Measurements from ENCODE around the gene PPP1R9B. TPM values are rescaled to one million over a fixed set of nuclear protein-coding genes. Genes with fewer than 3 reads are reported as not detected.

The PPP1R9B gene
- total RNA-seq, 1 experiment from 2014 or later = 61.3 TPM

GRCh38 chr17:50169121-50169764, 18.8 kb upstream of the PPP1R9B start:
- intact Hi-C loops (cut with micrococcal nuclease; ENCODE audit: unreplicated experiment) = loop anchor here (1.0 to 10.0 kb wide), 2 partner anchors 29 to 126 kb away; no protein-coding TSS in a partner anchor
- ChIA-PET POLR2A (ENCODE audit: low non-redundant PET) (no interaction called here), CTCF (interaction anchor here (0.6 to 1.4 kb wide), 13 partner anchors 8 to 1325 kb away, joined by 3 to 22 read pairs (median 5); no protein-coding TSS in a partner anchor)
- Histone ChIP-seq H3K4me3 (ENCODE audit: low read depth, low read length, poor library complexity, severe bottlenecking) (no peak overlapping the region), H3K27ac (ENCODE audit: low read depth, low read length, poor library complexity, severe bottlenecking) (no peak overlapping the region), H3K9me3 (ENCODE audit: low read depth, low read length, poor library complexity, severe bottlenecking) (no peaks in the 10 kb centered on the region), H3K27me3 (replicated peaks; ENCODE audit: insufficient read depth, low read depth, low read length, poor library complexity) (no peaks in the 10 kb centered on the region), H3K36me3 (ENCODE audit: insufficient read depth, low read length, poor library complexity, severe bottlenecking) (no peaks in the 10 kb centered on the region), H3K4me1 (ENCODE audit: insufficient read depth, low read length, poor library complexity, severe bottlenecking) (no peaks in the 10 kb centered on the region)
- no TSS peak for BruUV-seq (replicated peaks)
- peak; percentile 79 for DNase-seq (ENCODE audit: low spot score)
- TF ChIP-seq CTCF (conservative IDR thresholded peaks at IDR 0.05; ENCODE audit: low read depth, low read length) = peak; percentile 87
- TF ChIP-seq EZH2 (IDR thresholded peaks at IDR 0.05; ENCODE audit: borderline replicate concordance, low read depth, low read length, poor library complexity, severe bottlenecking) = no peak

GRCh38 chr17:50168319-50168718, 17.8 kb upstream of the PPP1R9B start:
- no peaks in the 10 kb centered on the region for H3K4me1 ChIP-seq (ENCODE audit: insufficient read depth, low read length, poor library complexity, severe bottlenecking)
- intact Hi-C loops (cut with micrococcal nuclease; ENCODE audit: unreplicated experiment) = loop anchor here (10.0 kb wide), 1 partner anchor 126 kb away; no protein-coding TSS in a partner anchor
- no peak overlapping the region for H3K4me3 ChIP-seq (ENCODE audit: low read depth, low read length, poor library complexity, severe bottlenecking)
- ChIA-PET CTCF (interaction anchor here (0.8 kb wide), 1 partner anchor 74 kb away, joined by 3 read pairs; no protein-coding TSS in a partner anchor), POLR2A (ENCODE audit: low non-redundant PET) (no interaction called here)
- TF ChIP-seq CTCF (conservative IDR thresholded peaks at IDR 0.05; ENCODE audit: low read depth, low read length) = no peak
- TF ChIP-seq EZH2 (IDR thresholded peaks at IDR 0.05; ENCODE audit: borderline replicate concordance, low read depth, low read length, poor library complexity, severe bottlenecking) = no peak
- no TSS peak for BruUV-seq (replicated peaks)
- DNase-seq (ENCODE audit: low spot score) = no peak
- H3K27ac ChIP-seq (ENCODE audit: low read depth, low read length, poor library complexity, severe bottlenecking) = no peak overlapping the region
- no peaks in the 10 kb centered on the region for H3K36me3 ChIP-seq (ENCODE audit: insufficient read depth, low read length, poor library complexity, severe bottlenecking)
- no peaks in the 10 kb centered on the region for H3K9me3 ChIP-seq (ENCODE audit: low read depth, low read length, poor library complexity, severe bottlenecking)
- no peaks in the 10 kb centered on the region for H3K27me3 ChIP-seq (replicated peaks; ENCODE audit: insufficient read depth, low read depth, low read length, poor library complexity)

- TF ChIP-seq EZH2 (IDR thresholded peaks at IDR 0.05; ENCODE audit: borderline replicate concordance, low read depth, low read length, poor library complexity, severe bottlenecking) (no peak), CTCF (conservative IDR thresholded peaks at IDR 0.05; ENCODE audit: low read depth, low read length) (no peak)
- H3K36me3 ChIP-seq (ENCODE audit: insufficient read depth, low read length, poor library complexity, severe bottlenecking) = no peaks in the 10 kb centered on the region
- POLR2A ChIA-PET (ENCODE audit: low non-redundant PET) = no interaction called here
- intact Hi-C loops (cut with micrococcal nuclease; ENCODE audit: unreplicated experiment) = loop anchor here (10.0 kb wide), 1 partner anchor 127 kb away; no protein-coding TSS in a partner anchor
- no peak overlapping the region for H3K4me3 ChIP-seq (ENCODE audit: low read depth, low read length, poor library complexity, severe bottlenecking)
- H3K27ac ChIP-seq (ENCODE audit: low read depth, low read length, poor library complexity, severe bottlenecking) = no peak overlapping the region
- H3K9me3 ChIP-seq (ENCODE audit: low read depth, low read length, poor library complexity, severe bottlenecking) = no peaks in the 10 kb centered on the region
- no peaks in the 10 kb centered on the region for H3K4me1 ChIP-seq (ENCODE audit: insufficient read depth, low read length, poor library complexity, severe bottlenecking)
- BruUV-seq (replicated peaks) = no TSS peak
- H3K27me3 ChIP-seq (replicated peaks; ENCODE audit: insufficient read depth, low read depth, low read length, poor library complexity) = no peaks in the 10 kb centered on the region
- DNase-seq (ENCODE audit: low spot score) = no peak
- CTCF ChIA-PET = no interaction called here
Observed at GRCh38 chr17:50167371-50167770, 16.9 kb upstream of the PPP1R9B start.
